NCI-H2171 treated with DMSO at 0.1 percent for 48 hours (cell line): ENCODE measurements around the gene THAP8.

Source experiments
- DNase-seq: peaks from one replicate; lab custom pipeline; 2025; lab: John Stamatoyannopoulos, UW

Gene THAP8

DNA sequence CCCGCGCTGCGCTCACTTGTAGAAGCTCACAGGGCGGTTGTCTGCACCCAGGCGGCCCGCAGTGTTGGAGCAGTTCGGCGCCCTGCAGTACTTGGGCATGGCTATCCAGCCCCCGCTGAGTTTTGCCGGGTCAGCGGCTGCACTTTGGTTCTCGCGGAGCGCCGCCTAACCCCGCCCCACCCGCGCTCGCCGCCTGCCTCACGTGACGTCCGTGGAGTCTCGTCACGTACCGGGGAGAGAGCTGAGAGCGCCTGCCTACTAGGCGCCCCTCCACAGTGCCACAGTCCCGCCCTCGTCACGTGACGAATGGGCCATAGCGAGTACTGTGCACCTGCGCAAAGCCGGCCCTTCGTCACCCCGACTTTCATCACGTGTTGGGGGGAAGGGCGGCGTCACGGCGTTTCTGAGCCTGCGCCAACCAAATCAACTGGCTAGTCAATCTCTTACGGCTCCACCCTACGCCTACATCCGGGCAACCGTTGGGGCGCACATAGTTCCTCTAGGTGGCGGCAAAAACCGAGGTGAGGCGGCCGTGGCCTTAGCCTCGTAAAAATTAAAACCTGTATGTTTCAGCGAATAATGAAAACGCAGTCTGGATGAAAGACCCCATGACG is at the start of gene THAP8:
Gene THAP8 (minus strand): TSS at position 167 of the 614 bp plus-strand sequence. CDS start 68 bp downstream, at position 99.
- DNase-seq: peak; percentile 99

DNA sequence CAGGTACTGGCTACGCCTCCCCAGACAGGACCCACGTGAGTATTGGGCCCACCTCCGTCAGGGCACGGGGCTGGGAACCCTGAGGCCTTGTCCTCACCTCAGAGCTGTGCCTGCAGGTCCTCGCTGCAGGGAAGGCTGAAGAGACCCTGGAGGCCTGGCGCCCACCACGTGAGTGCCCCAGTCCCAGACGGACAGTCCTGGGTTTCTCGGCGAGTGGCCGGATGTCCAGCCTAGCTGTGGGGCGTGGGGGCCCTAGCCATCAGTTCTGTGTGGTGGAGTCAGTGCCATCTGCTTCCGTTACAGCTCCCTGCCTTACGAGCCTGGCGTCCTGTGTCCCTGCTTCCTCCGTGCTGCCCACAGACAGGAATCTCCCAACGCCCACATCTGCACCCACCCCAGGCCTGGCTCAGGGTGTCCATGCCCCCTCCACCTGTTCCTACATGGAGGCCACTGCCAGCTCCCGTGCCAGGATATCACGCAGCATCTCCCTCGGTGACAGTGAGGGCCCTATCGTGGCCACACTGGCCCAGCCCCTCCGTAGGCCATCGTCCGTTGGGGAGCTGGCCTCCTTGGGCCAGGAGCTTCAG is 49.0 kb upstream of the THAP8 start:
- DNase-seq: no peak

DNA sequence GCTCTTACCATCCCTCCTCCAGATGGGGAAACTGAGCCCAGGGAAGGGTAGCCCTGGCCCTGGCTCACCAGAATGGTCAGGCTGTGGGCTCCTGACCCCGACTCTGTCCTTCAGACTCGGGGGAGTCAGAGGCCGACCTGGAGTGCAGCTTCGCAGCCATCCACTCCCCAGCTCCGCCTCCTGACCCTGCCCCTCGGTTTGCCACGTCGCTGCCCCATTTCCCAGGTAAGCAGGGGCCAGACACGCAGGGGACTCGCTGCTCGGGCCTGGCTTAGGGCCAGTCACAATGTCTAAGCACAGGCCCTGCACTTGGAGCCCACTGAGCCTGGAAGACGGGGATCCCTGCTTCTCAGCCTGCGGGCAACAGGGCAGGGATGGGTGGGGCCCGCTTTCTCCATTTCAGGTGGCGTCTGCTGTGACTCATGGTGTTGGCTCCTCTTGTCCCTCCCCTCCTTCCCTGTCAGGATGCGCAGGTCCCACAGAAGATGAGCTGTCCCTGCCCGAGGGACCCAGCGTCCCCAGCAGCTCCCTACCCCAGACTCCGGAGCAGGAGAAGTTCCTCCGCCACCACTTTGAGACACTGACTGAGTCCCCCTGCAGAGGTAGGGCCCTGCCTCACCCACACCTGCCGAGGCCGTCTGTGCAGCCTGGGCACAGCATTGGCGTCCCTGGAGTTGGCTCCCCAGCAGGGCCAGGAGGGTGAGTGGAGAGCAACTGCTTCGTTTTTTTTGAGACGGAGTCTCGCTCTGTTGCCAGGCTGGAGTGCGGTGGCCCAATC is 47.7 kb upstream of the THAP8 start:
- DNase-seq: no peak

DNA sequence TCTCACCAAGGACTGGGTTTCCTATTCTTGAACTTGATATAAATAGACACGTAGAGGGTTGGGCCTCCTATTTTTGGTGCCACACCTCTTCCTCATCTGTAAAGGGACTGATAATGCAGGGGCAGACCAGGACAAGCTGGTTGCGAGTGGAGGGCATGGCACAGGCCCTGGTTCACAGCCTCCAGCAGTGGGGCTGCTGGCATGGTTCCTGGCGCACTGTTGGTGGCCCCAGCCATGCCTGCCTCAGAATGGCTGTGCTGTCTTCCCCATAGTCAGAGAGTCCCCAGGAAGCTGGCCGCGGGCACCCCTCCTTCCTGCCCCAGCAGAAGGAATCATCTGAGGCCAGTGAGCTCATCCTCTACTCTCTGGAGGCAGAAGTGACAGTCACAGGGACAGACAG is 46.4 kb upstream of the THAP8 start:
- DNase-seq: no peak

DNA sequence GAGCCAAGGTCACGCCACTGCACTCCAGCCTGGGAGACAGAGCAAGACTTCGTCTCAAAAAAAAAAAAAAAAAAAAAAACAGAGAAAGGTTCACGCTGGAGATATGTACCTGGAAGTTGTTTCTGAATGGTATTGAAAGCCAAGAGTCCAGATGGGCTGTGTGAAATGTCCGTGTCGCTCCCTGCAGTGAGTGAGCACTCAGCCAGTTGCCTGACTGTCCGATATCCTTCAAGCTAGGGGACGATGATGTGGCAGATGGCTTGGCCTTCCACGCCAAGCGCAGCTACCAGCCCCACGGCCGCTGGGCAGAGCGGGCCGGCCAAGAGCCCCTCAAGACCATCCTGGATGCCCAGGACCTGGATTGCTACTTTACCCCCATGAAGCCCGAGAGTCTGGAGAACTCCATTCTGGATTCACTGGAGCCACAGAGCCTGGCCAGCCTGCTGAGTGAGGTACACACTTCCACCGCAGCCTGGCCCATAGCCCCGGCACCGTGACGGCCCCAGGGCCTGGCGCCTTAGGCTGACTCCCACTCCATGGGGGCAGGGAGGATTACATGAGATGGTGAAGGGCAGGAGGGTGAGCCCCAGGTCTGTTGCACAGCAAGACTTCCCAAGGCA is 45.2 kb upstream of the THAP8 start:
- DNase-seq: no peak

DNA sequence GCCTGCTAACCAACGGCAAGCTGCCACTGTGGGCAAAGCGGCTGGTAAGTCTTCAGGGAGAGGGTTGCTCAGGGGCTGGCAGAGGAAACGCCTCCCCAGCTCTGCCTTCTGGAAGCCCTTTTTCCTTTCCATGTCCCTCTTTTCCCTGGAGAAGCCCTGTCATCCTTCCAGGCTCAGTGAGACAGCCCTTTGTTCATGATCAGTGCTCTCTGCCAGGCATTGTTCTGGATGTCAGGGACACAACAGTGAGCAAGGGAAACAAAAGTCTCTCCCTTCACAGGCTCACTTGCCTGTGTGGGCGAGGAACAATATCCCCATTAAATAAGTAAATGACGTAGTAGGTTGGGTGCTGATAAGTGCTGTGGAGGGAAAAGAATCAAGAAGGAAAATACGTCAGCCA is 43.0 kb upstream of the THAP8 start:
- no peak for DNase-seq

DNA sequence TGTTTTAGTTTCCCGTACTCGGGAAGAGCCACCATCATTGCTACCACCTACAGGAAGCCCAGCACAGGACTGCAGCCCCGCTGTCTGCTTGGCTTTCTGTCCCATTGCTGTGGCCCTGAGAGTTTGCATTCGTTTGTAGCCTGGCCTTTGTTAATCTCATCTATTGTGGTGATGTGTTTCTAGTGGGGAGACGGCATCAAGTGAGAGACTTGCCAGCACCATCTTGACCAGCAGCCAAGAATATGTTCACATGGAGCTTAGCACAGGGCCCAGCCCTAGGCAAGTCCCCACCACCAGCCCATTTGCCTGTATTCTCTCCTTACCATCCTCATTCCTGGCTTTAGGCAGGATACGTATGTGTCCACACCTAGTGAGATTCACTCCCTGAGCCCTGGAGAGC is 39.6 kb upstream of the THAP8 start:
- DNase-seq: no peak

- DNase-seq: no peak
Observed at GRCh38 chr19:36093146-36093662, 39.1 kb upstream of the THAP8 start.

DNA sequence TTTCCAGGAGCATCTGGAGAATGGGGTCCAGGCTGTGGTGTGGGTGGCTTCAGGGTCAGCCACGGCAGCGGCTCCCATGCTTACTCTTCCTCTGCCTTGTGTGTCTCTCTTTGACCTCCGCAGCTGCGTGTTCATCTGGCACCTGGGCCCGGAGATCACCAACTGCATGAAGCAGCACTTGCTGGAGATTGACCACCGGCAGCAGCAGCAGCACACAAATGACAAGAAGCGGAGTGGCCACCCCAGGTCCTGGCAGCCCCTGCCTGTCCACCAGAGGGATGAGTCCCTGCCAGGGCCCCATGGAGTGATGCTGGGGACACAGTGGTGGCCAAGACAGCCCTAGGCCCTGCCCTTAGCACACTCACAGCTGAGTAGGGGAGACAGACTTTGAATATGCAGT is 38.5 kb upstream of the THAP8 start:
- DNase-seq: no peak

GRCh38 chr19:36090910-36091695 is 37.0 kb upstream of the THAP8 start:
- DNase-seq: no peak

DNA sequence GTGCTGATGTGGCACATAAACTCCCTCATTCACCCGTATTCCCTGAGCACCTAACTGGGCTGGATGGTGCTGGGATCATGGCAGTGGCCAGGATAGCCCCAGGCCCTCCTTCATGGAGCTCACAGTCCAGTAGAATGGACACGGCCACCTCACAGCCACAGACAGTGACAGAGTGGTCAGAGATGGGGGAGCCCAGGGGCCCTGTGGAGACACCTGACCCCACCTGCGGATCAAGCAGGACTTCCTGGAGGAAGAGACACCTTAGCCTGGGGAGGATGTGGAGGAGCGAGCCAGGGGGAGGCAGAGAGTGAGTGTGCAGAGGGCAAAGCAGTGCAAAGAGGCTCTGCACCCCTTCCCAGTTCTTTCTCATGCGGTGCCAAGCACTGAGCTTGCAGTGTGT is 35.8 kb upstream of the THAP8 start:
- no peak for DNase-seq

- no peak for DNase-seq
Observed at GRCh38 chr19:36086326-36086725, 32.2 kb upstream of the THAP8 start.

- DNase-seq: no peak
Observed at GRCh38 chr19:36084231-36085009, 30.3 kb upstream of the THAP8 start.

- no peak for DNase-seq
Observed at GRCh38 chr19:36082916-36083315, 28.8 kb upstream of the THAP8 start.

- no peak for DNase-seq
Observed at GRCh38 chr19:36081894-36082293, 27.8 kb upstream of the THAP8 start.

- DNase-seq: no peak
Observed at GRCh38 chr19:36081385-36081784, 27.3 kb upstream of the THAP8 start.

DNA sequence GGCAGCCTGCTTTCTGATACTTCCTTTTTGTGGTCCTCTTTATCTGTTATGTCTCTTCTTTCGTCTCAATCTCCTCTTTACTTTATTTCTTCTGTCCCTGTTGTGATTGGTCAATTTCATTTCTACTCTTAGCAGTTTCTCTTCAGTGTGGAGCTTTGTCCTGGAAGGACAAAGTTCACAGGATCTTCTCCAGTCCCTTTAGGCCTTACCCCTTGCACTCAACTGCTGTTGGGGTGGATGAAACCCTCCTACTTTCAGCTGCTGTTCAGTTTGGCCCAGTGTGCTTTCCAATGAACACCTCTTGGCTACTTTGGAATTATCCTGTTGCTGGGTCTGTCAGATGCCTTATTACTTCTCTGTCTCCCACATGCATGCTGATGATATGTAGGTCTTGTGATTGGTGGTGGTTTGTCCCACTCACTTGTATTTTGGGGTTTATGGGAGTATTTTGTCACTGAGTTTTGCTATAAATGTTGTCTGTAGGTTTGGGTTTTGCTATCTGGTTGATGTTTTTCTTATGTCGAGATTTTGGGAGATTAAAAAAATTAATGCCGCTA is 25.4 kb upstream of the THAP8 start:
- no peak for DNase-seq

DNA sequence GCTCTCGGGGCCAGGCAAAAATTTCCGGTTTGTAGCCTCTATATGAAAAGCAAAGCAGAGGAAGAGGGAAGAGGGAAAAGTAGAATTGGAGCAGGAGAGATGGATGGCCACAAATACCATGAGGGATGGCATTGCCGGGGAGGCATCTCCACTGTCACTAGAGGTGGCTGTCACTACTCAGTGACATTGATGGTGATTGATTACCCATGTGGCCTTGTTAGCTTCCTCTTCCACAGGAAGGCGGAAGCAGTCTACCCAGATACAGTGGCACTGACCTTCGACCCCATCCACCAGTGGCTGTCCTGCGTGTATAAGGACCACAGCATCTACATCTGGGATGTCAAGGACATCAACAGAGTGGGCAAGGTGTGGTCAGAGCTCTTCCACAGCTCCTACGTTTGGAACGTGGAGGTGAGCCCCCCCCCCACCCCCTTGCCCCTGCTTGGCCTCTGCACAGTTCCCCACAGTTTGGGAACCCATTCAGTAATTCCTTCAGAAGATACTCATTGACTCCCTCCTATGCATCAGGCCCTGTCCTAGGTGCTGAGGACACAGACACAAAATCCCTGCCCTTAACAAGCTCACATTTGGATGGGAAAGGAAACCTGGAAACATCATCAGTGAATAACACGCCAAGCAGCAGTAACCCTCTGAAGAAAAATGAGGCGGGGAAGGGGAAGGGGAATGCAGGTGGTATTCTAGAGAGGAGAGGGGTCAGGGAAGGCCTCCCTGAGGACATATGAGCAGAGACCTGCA is 19.2 kb upstream of the THAP8 start:
- DNase-seq: no peak

- DNase-seq: no peak
Observed at GRCh38 chr19:36072081-36072480, 18.0 kb upstream of the THAP8 start.
